NCI-H2081 (cell line): Measurements from ENCODE around the gene DNAI4.

Experiments
- DNase-seq, 2 experiments: peaks; one replicate each; lab custom pipeline; 2025; lab: John Stamatoyannopoulos, UW

DNAI4 gene

DNA sequence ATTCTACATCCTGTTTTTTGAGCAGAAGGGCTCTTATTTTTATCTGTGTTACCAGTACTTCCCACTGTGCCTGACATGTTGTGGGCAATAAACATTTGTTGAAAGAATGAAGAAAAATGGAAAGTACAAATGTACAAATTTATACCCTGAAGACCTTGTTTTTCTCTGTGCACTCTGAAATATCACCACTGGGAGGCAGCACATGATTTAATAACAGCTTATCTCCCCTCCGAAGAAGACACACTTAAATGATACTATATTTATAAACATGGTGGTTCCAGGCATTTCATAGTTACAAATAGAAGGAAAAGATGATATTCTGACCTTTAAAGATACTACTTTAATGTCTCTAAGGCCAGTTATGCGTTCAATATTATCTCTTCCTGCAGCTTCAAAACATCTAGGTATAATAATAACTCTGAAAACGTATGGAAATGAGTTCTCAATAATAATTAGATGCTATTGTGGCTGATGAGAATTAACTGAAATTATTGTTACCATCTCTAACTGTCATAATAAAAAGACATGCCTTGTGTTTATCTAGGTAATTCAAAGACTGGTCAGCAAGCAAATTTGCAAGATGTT, 159.6 kb downstream of the DNAI4 start:
- DNase-seq: peak; percentile 42 to 59
